HepG2 (cell line): Measurements from ENCODE around the gene RPP25L. TPM values are rescaled to one million over a fixed set of nuclear protein-coding genes. Genes with fewer than 3 reads are reported as not detected.

Experiments used
- ATAC-seq: fragments of 200-7000 bp; cut with Tn5 transposase; 3 replicates; pipeline ENCODE4 v1.9.1; 2020; ENCODE audit warnings: mild to moderate bottlenecking, moderate library complexity
- BruUV-seq: library from RNA; stranded (reverse); fragments of 400-500 nt; replicated peaks from 2 replicates; lab custom pipeline; 2021; lab: Mats Ljungman, UMichigan
- CTCF ChIA-PET: fragments of 300-600 bp; formaldehyde crosslinking; extraction: SDS; loops from one replicate; lab custom pipeline; 2021; ENCODE audit warnings: low total read pairs, inconsistent platforms, low intra/inter-chr PET ratio; lab: Yijun Ruan, JAX
- POLR2A ChIA-PET: fragments of 350-600 bp; sonication (Branson Sonifier 250); formaldehyde crosslinking; loops from one replicate; lab custom pipeline; 2020; ENCODE audit warnings: antibody characterized with exemption, inconsistent platforms; lab: Yijun Ruan, JAX
- DNase-seq: peaks from one replicate; pipeline ENCODE4 v3.0.0-alpha.2; 2015; ENCODE audit warnings: low spot score
- FAIRE-seq: peaks from 3 replicates; lab custom pipeline; 2011; peaks lifted over from hg19 to GRCh38; lab: Jason Lieb, UNC
- H2AFZ ChIP-seq: one replicate; pipeline ENCODE4 v1.6.1; 2011; ENCODE audit warnings: low read length, inconsistent platforms
- H3K27ac ChIP-seq: fragments of 300-600 bp; 3 replicates; pipeline ENCODE4 v1.8.0; 2011; ENCODE audit warnings: mixed run types, mild to moderate bottlenecking, mixed read lengths, low read length, inconsistent platforms; ENCODE audit not compliant: insufficient read depth; ENCODE audit errors: extremely low read length
- H3K27me3 ChIP-seq, 2 experiments: fragments of 200-600 bp in 1 of 2; 2 replicates in 1 of 2; 3 replicates in 1 of 2; pipeline versions ENCODE4 v1.6.0 to v1.8.0; 2011; ENCODE audit warnings: low read length in 2 of 2, mild to moderate bottlenecking in 2 of 2, moderate library complexity in 2 of 2, inconsistent platforms in 1 of 2; ENCODE audit not compliant: insufficient read depth in 2 of 2, control insufficient read depth in 1 of 2
- H3K36me3 ChIP-seq, 2 experiments: fragments of 200-600 bp in 1 of 2; replicated peaks in 1 of 2; 2 replicates in 1 of 2; 3 replicates in 1 of 2; pipeline versions ENCODE4 v1.5.1 to v1.8.0; 2011; ENCODE audit warnings: low read length in 2 of 2, inconsistent platforms in 1 of 2; ENCODE audit not compliant: insufficient read depth in 2 of 2, control insufficient read depth in 1 of 2
- H3K4me1 ChIP-seq: 2 replicates; pipeline ENCODE4 v1.5.1; 2012; ENCODE audit warnings: low read length, inconsistent platforms; ENCODE audit not compliant: insufficient read depth
- H3K4me2 ChIP-seq: 2 replicates; pipeline ENCODE4 v1.6.0; 2011; ENCODE audit warnings: low read depth, low read length, inconsistent platforms
- H3K4me3 ChIP-seq, 3 experiments: fragments of 200-600 bp in 1 of 3; sonication (generic), shearing (Covaris generic) in 1 of 3; replicated peaks in 1 of 3; 2 replicates each; pipeline ENCODE4 v1.5.1; 2011 to 2016; ENCODE audit warnings: low read length in 3 of 3, inconsistent platforms in 2 of 3, low read depth in 2 of 3, mild to moderate bottlenecking in 2 of 3, control low read depth in 1 of 3, mixed read lengths in 1 of 3; ENCODE audit not compliant: insufficient read depth in 1 of 3
- H3K79me2 ChIP-seq: one replicate; pipeline ENCODE4 v1.6.1; 2011; ENCODE audit warnings: low read length, inconsistent platforms; ENCODE audit not compliant: insufficient read depth
- H3K9ac ChIP-seq: 2 replicates; pipeline ENCODE4 v1.6.0; 2011; ENCODE audit warnings: mild to moderate bottlenecking, low read depth, low read length, inconsistent platforms; ENCODE audit not compliant: insufficient read depth
- H3K9me3 ChIP-seq: 2 replicates; pipeline ENCODE4 v1.5.1; 2012; ENCODE audit warnings: mild to moderate bottlenecking, low read length
- H4K20me1 ChIP-seq: 2 replicates; pipeline ENCODE4 v1.6.0; 2011; ENCODE audit warnings: inconsistent platforms, mild to moderate bottlenecking, low read length, moderate library complexity; ENCODE audit not compliant: insufficient read depth
- ZFP36L1 ChIP-seq: sonication (generic); formaldehyde crosslinking; IDR thresholded peaks from 2 replicates; pipeline ENCODE4 v1.8.0; 2022; ENCODE audit warnings: mild to moderate bottlenecking, missing genetic modification reagents, moderate library complexity
- ZNF543 ChIP-seq: sonication (generic); formaldehyde crosslinking; IDR thresholded peaks from 2 replicates; pipeline ENCODE4 v1.4.0; 2020; ENCODE audit warnings: mild to moderate bottlenecking, missing genetic modification reagents
- WGBS: methylation state at CpG from one replicate; pipeline ENCODE4 v1.1.6; 2017; ENCODE audit warnings: low lambda C conversion rate; 5-methylcytosine and 5-hydroxymethylcytosine counted together
- in situ Hi-C: cut with HindIII; loops from 2 replicates; pipeline ENCODE4 v1.10.0; 2017; ENCODE audit warnings: low pct_unique_long_range_greater_than_20kb; ENCODE audit not compliant: extremely low pct_ligation_motif_present
- intact Hi-C: fragments of 100-400 bp; cut with micrococcal nuclease; formaldehyde crosslinking; loops from one replicate; pipeline ENCODE4 v1.10.0; 2022; ENCODE audit not compliant: unreplicated experiment
- polyA plus RNA-seq, 8 experiments: library from polyadenylated mRNA; depleted of rRNA in 3 of 8; stranded (reverse) in 7 of 8; unstranded in 1 of 8; fragments of >200 nt; fragmentation: Illumina TruSeq in 4 of 8; extraction: Trizol in 4 of 8; gene quantifications; 2 replicates each; pipeline versions ENCODE4 v1.2.1 to v1.2.3, GENCODE V29; 2011 to 2016; ENCODE audit warnings: low read depth in 4 of 8, missing spikeins in 1 of 8, mixed read lengths in 1 of 8; ENCODE audit not compliant: insufficient read depth in 1 of 8
- total RNA-seq, 5 experiments: library from RNA; depleted of rRNA; stranded (reverse); fragments of >200 nt; fragmentation: Illumina TruSeq; extraction: Trizol; gene quantifications; 2 replicates each; pipeline ENCODE4 v1.2.3, GENCODE V29; 2016; ENCODE audit warnings: low read depth in 1 of 5
- TF ChIP-seq, protein P1 (sequence below): sonication (generic); formaldehyde crosslinking; IDR thresholded peaks from 2 replicates; pipeline ENCODE4 v1.9.0; 2021; ENCODE audit warnings: mild to moderate bottlenecking, missing genetic modification reagents
- TF ChIP-seq, protein P2 (sequence below): sonication (generic); formaldehyde crosslinking; IDR thresholded peaks from 2 replicates; pipeline ENCODE4 v1.4.0; 2020; ENCODE audit warnings: missing genetic modification reagents, borderline replicate concordance

The RPP25L gene
- total and polyA plus RNA-seq, 2 of the 13 experiments (the other 11 are each of a cell fraction or from before 2014, with no cell fraction given) = 24.5 to 27.3 TPM

DNA sequence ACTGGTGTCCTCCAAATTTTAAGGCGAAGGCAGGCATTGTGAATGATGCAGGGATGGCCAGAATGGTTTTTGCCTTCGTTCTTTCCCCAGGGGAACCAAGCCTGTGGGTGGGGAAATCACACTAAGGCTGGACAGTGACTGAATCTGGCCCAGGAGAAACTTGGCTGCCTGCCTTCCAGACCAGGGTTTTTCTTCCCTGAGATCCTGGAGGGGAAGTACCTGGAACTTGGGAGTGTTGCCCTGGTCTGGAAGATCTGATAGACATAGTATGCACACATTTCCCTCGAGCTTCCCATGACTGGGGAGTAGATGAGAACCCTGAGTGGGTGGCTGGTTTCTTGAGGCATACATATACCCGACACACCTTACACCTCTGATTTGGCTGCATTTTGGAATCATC, 39.4 kb upstream of the RPP25L start:
- Histone ChIP-seq H3K27me3 (no peaks in the 10 kb centered on the region; a peak in 3 of 5 replicates), H3K36me3 (peaks cover 8 to 18% of the 10 kb centered on the region in 2 experiments), H3K4me2 (peak overlapping the region; percentile 100), H3K79me2 (peaks cover 16% of the 10 kb centered on the region), H3K4me1 (peaks cover 57% of the 10 kb centered on the region), H4K20me1 (no peaks in the 10 kb centered on the region), H3K27ac (peak overlapping the region; percentile 75), H3K9me3 (no peaks in the 10 kb centered on the region), H3K4me3 (peak overlapping the region; percentile 34 to 67 (median 57)), H2AFZ (no peak overlapping the region), H3K9ac (peak overlapping the region; percentile 68)
- FAIRE-seq (peak; percentile 4), ATAC-seq (no peak), DNase-seq (no peak)
- intact Hi-C loops (no loop called here), in situ Hi-C loops (no loop called here)
- ChIA-PET POLR2A (interaction anchor here (1.0 to 3.1 kb wide), 8 partner anchors 8 to 31 kb away, joined by 3 to 29 read pairs (median 5); partner anchors contain the start of genes CCL27, DCTN3 and SIGMAR1), CTCF (interaction anchor here (0.9 kb wide), 1 partner anchor 13 kb away, joined by 3 read pairs; no protein-coding TSS in a partner anchor)
- BruUV-seq = TSS peak; percentile 97
- WGBS = 63% methylated on average over 3 of the region's 4 CpGs
- TF ChIP-seq, protein P1, sequence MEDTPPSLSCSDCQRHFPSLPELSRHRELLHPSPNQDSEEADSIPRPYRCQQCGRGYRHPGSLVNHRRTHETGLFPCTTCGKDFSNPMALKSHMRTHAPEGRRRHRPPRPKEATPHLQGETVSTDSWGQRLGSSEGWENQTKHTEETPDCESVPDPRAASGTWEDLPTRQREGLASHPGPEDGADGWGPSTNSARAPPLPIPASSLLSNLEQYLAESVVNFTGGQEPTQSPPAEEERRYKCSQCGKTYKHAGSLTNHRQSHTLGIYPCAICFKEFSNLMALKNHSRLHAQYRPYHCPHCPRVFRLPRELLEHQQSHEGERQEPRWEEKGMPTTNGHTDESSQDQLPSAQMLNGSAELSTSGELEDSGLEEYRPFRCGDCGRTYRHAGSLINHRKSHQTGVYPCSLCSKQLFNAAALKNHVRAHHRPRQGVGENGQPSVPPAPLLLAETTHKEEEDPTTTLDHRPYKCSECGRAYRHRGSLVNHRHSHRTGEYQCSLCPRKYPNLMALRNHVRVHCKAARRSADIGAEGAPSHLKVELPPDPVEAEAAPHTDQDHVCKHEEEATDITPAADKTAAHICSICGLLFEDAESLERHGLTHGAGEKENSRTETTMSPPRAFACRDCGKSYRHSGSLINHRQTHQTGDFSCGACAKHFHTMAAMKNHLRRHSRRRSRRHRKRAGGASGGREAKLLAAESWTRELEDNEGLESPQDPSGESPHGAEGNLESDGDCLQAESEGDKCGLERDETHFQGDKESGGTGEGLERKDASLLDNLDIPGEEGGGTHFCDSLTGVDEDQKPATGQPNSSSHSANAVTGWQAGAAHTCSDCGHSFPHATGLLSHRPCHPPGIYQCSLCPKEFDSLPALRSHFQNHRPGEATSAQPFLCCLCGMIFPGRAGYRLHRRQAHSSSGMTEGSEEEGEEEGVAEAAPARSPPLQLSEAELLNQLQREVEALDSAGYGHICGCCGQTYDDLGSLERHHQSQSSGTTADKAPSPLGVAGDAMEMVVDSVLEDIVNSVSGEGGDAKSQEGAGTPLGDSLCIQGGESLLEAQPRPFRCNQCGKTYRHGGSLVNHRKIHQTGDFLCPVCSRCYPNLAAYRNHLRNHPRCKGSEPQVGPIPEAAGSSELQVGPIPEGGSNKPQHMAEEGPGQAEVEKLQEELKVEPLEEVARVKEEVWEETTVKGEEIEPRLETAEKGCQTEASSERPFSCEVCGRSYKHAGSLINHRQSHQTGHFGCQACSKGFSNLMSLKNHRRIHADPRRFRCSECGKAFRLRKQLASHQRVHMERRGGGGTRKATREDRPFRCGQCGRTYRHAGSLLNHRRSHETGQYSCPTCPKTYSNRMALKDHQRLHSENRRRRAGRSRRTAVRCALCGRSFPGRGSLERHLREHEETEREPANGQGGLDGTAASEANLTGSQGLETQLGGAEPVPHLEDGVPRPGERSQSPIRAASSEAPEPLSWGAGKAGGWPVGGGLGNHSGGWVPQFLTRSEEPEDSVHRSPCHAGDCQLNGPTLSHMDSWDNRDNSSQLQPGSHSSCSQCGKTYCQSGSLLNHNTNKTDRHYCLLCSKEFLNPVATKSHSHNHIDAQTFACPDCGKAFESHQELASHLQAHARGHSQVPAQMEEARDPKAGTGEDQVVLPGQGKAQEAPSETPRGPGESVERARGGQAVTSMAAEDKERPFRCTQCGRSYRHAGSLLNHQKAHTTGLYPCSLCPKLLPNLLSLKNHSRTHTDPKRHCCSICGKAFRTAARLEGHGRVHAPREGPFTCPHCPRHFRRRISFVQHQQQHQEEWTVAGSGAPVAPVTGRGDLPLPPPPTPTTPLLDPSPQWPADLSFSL (CRISPR knock-in tag) = no peak
- TF ChIP-seq, protein P2, sequence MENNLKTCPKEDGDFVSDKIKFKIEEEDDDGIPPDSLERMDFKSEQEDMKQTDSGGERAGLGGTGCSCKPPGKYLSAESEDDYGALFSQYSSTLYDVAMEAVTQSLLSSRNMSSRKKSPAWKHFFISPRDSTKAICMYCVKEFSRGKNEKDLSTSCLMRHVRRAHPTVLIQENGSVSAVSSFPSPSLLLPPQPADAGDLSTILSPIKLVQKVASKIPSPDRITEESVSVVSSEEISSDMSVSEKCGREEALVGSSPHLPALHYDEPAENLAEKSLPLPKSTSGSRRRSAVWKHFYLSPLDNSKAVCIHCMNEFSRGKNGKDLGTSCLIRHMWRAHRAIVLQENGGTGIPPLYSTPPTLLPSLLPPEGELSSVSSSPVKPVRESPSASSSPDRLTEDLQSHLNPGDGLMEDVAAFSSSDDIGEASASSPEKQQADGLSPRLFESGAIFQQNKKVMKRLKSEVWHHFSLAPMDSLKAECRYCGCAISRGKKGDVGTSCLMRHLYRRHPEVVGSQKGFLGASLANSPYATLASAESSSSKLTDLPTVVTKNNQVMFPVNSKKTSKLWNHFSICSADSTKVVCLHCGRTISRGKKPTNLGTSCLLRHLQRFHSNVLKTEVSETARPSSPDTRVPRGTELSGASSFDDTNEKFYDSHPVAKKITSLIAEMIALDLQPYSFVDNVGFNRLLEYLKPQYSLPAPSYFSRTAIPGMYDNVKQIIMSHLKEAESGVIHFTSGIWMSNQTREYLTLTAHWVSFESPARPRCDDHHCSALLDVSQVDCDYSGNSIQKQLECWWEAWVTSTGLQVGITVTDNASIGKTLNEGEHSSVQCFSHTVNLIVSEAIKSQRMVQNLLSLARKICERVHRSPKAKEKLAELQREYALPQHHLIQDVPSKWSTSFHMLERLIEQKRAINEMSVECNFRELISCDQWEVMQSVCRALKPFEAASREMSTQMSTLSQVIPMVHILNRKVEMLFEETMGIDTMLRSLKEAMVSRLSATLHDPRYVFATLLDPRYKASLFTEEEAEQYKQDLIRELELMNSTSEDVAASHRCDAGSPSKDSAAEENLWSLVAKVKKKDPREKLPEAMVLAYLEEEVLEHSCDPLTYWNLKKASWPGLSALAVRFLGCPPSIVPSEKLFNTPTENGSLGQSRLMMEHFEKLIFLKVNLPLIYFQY (CRISPR knock-in tag) = no peak
- TF ChIP-seq ZNF543 (CRISPR knock-in tag) = 0 out of 2 replicates have a peak, but pooled peaks have one; percentile 29
- TF ChIP-seq ZFP36L1 (CRISPR knock-in tag) = 0 out of 2 replicates have a peak, but pooled peaks have one; percentile 17
